Breast epithelium (tissue), 3 donors: ENCODE results near the gene RPS14.

Source experiments
- CTCF ChIP-seq, 3 donors: fragments of 450-650 bp; IDR thresholded peaks; one replicate each; pipeline ENCODE4 v1.5.1; 2016 to 2017; ENCODE audit warnings: antibody characterized with exemption in 3 of 3, mild to moderate bottlenecking in 3 of 3, moderate library complexity in 3 of 3
- POLR2A ChIP-seq: fragments of 450-650 bp; IDR thresholded peaks from one replicate; pipeline ENCODE4 v1.6.1; 2016; ENCODE audit warnings: antibody characterized with exemption, mild to moderate bottlenecking, moderate library complexity
- POLR2AphosphoS5 ChIP-seq, 3 donors: sonication (generic); formaldehyde crosslinking; IDR thresholded peaks; one replicate each; pipeline ENCODE4 v1.6.1; 2017; ENCODE audit warnings: antibody characterized with exemption in 3 of 3

GRCh38 chr5:150446088-150446487, 3.5 kb downstream of the RPS14 start:
- no peak for TF ChIP-seq CTCF (IDR thresholded peaks at IDR 0.05)
- no peak for TF ChIP-seq POLR2AphosphoS5 (IDR thresholded peaks at IDR 0.05)
- no peak for TF ChIP-seq POLR2A
